Astrocyte of the spinal cord (primary cell): ENCODE results near the gene MEGF6.

Experiments used
- DNase-seq: peaks from one replicate; pipeline ENCODE4 v3.0.0; 2011; ENCODE audit warnings: low read depth, low spot score
- H3K4me3 ChIP-seq: 2 replicates; pipeline ENCODE4 v1.5.1; 2011; ENCODE audit warnings: low read depth, mild to moderate bottlenecking, low read length, moderate library complexity
- CTCF ChIP-seq: IDR thresholded peaks from 2 replicates; pipeline ENCODE4 v1.5.1; 2012; ENCODE audit warnings: low read depth, mild to moderate bottlenecking, low read length, inconsistent platforms
- in situ Hi-C: cut with HindIII; loops from 2 replicates; pipeline ENCODE4 v1.10.0; 2017; ENCODE audit warnings: low sequenced_read_pairs

The MEGF6 gene

GRCh38 chr1:3516481-3516869 lies 94.8 kb downstream of the MEGF6 start:
- no peak overlapping the region for H3K4me3 ChIP-seq
- TF ChIP-seq CTCF, result no peak
- in situ Hi-C loops, result no loop called here
- DNase-seq, result no peak

- no peak overlapping the region for H3K4me3 ChIP-seq
- in situ Hi-C loops, result no loop called here
- peak; percentile 54 for DNase-seq
- no peak for TF ChIP-seq CTCF
These were observed 95.4 kb downstream of the MEGF6 start for GRCh38 chr1:3515774-3516480.

- in situ Hi-C loops, result no loop called here
- DNase-seq, result no peak
- TF ChIP-seq CTCF, result no peak
- H3K4me3 ChIP-seq, result no peak overlapping the region
These were observed 96.0 kb downstream of the MEGF6 start for GRCh38 chr1:3515272-3515671.

- no peak for DNase-seq
- H3K4me3 ChIP-seq, result no peak overlapping the region
- in situ Hi-C loops, result no loop called here
- no peak for TF ChIP-seq CTCF
These were observed 96.9 kb downstream of the MEGF6 start for GRCh38 chr1:3514404-3514803.

GRCh38 chr1:3511856-3512255 lies 99.5 kb downstream of the MEGF6 start:
- TF ChIP-seq CTCF, result no peak
- no peak overlapping the region for H3K4me3 ChIP-seq
- in situ Hi-C loops, result no loop called here
- DNase-seq, result no peak

- in situ Hi-C loops, result no loop called here
- TF ChIP-seq CTCF, result no peak
- no peak overlapping the region for H3K4me3 ChIP-seq
- no peak for DNase-seq
These were observed 100.0 kb downstream of the MEGF6 start for GRCh38 chr1:3511306-3511705.

- in situ Hi-C loops, result no loop called here
- no peak overlapping the region for H3K4me3 ChIP-seq
- no peak for TF ChIP-seq CTCF
- DNase-seq, result no peak
These were observed 100.4 kb downstream of the MEGF6 start for GRCh38 chr1:3510956-3511250.
